ENCODE results near the gene TMEM87B.
"Not testable (repeated sequence)": the region's sequence is repeated elsewhere in the genome, so short reads cannot be mapped to it uniquely, and the experiment has no call there.

The TMEM87B gene

DNA sequence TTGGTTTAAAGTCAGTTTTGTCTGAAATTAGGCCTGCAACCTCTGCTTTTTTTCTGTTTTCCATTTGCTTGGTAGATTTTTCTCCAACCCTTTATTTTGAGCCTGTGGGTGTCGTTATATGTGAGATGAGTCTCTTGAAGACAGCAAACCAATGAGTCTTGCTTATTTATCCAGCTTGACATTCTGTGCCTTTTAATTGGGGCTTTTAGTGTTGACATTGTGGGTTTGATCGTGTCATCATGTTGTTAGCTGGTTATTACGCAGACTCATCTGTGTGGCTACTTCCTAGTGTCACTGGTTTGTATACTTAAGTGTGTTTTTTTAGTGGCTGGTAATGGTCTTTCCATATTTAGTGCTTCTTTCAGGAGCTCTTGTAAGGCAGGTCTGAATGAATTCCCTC is 18.8 kb downstream of the TMEM87B start:
- peak in 3 of 4 experiments; percentile 6 to 24 (median 11) for DNase-seq

DNA sequence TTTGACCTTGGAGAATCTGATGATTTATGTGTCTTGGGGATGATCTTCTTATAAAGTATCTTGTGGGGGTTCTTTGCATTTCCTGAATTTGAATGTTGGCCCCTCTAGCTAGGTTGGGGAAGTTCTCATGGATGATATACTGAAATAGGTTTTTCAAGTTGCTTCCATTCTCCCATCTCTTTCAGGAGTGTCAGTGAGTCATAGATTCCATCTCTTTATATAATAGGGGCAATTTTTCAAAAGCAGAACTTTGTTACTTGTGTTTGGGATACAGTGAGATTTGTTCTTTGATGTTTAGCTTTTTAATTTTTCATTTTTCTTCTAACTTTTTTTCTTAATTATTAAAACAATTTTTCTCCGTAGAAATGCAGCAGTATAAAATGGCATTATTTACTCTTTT is 19.4 kb downstream of the TMEM87B start:
- DNase-seq: peak in 2 of 4 experiments; percentile 19 to 45

DNA sequence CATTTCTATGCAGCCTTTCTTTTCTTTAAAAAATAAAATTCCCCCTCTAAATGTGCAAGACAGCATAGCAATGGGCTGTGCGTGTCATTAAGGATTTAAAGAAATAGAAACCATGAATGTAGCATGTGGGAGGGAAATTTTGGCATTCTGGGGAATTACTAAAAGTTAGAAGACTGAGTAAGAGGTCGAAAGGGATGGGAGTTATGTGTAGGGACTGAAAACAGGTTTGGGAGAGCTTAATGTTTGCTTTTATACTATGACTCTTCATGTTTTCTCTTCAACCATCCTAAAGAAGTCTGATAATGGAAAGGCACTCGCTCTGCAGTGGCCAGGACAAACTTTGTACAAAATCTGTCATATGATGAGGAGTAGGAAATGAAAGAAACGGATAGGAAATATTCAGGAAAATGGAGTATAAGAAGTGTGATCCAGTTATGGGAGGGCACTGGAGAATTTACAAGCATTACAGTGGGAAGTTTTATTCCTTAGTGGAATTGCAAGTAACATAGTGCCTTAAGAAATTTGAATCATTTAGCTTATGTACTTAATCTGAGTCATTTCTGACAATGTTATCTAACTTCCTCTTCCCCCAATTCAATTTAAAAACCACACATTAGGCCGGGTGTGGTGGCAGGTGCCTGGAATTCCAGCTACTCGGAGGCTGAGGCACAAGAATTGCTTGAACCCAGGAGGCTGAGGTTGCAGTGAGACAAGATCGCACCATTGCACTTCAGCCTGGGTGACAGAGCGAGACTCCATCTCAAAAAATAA is 20.6 kb downstream of the TMEM87B start:
- peak in 3 of 4 experiments; percentile 21 to 39 (median 31) for DNase-seq

DNA sequence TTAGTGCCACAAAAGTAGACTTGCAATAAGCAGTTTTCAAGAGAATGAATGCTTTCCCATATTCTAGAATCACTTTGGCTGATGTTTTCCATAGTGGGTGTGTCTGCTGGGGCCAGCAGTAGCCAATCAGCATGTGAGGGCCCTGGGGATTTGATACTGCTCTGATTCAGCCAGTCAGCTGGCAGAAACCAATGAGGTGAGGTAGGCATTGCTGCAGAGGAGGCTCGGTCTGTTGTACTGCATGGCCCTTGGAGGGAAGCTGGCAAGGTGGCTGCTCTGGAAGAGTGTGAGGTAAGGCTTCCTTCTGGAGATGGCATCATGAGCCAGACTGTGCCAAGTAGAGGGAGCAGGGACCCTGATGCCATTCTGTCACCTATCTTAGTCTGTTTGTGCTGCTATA is 22.7 kb downstream of the TMEM87B start:
- no peak for DNase-seq

DNA sequence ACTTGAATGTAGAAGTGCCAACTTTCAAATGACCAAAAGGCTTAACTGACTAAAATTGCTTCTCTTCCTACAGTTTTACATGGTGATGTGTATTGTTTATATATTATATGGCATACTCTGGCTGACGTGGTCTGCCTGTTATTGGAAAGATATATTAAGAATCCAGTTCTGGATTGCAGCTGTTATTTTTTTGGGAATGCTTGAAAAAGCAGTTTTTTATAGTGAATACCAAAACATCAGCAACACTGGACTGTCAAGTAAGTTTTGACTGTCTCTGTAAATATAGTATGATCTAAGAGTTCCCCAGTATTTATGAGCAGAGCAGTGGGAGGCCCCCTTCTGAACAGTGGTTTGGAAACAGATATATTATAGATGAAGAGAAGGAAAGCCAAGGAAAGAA is 26.2 kb downstream of the TMEM87B start:
- DNase-seq: no peak

GRCh38 chr2:112084689-112085374 is 29.8 kb downstream of the TMEM87B start:
- DNase-seq: peak in 2 of 4 experiments; percentile 6 to 32

DNA sequence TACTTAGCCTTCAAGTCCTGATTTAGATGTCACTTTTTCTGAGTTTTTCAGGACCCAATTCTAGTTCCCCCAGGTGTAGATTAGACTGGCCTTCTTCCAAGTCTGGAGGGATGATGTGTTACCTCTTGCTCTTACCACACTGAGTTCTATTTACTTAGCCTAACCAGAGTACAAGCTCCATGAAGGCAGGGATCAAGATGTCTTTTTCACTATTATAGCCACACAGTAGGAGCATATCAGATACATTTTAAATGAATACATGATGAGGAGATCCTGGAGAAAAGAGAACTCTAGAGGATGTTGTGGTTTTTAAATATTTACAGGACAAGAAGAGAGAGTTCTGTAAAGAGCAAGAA is 30.3 kb downstream of the TMEM87B start:
- DNase-seq: no peak

GRCh38 chr2:112085916-112086669 is 31.0 kb downstream of the TMEM87B start:
- no peak for DNase-seq

DNA sequence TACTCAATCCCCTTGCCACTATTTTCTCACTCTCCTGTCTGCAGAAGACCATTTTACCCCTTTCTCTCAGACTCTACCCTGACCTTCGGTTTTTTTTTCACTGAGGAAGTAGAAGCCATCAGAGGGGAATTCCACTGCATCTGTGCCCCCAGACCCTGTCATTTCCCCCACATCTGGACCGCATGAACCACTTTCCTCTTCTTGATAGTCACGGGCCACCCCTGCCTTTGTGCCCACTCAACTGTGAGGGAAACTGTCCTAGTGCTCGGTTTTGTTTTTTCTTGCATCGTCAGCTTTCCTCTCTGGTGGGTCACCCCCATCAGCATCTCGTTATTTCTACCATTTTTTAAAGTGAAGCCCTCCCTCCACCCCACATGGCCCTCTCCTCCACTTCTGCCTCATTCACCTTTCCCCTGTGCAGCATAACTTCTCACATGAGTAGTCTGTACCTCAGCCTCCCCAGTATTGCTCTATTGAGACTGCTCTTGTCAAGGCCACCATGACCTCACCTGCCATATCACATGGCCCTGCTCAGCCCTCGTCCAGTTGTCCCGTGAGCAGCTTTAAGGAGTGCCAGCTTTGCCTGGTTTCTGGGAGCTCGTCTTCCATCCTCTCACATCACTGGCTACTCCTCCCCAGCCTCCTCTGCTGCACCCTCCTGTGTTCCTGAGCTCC is 32.4 kb downstream of the TMEM87B start:
- DNase-seq: no peak

DNA sequence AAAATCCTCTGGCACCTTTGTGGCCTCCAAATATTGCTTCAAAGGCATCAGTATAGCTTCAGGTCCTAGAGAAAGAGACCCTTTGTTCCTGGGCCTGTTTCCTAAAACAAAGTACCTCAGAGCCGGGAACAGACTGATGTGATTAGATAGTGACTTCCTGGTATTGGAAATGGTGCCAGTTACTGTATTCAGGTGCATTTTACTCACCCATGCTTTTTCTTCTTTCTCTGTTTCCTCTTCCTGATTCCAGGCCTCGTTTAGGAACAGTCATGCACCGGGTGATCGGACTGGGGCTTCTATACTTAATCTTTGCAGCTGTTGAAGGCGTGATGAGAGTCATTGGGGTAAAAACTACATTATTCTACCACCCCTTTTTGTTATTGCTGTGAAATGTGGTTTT is 34.3 kb downstream of the TMEM87B start:
- no peak for DNase-seq

DNA sequence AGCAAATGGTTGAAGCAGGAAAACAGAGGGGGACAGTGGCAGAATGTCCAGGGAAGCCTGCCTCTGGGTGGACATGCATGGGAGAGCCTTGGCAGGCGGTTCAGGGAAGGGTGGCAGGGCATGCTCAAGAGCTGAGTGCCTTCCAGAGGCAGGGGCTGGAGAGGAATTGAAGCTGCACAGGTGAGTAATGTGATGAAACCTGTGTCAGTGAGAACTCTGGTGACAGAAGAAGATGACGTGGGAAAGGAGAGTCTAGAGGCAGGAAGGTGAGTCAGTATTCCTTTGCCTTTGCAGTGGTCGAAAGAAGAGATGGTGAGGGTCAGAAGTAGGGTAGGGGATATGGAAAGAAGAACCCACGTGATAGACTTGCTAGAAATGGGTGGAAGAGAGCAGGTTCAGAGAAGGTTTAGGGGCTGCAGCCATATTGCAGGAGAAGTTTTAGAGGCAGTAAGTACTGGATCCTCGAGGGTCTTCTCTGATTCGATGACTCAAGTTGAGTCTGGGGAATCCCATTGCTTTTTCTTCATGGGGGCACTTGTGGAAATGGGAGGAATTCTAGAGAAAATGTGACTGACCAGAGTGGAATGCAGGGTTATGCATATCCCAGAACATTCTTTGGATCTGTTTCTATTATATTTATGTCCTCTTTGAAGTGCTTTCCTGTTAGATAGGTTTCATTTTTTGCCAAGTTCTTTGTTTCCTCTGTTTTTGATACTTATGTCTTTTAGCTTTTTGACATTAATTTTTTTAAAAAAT is 37.4 kb downstream of the TMEM87B start:
- no peak for DNase-seq

DNA sequence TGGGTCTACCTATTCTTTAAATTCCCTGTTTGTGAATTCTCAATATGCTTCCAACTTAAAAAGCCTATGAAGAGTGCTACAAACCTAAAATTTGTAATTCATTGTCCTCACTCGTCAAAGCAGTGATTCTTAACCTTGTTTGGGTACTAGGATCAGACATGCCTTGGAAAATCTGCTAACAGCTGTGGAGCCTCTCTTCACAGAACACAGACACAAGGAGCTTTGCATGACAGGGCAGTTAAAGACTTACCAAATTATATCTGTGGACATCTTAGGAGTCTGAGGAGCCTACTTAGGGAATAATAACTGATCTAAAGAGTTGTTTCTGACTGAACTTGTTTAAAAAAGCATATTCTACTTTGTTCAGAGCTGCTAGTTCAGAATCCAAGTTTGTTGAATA is 38.1 kb downstream of the TMEM87B start:
- DNase-seq: no peak

DNA sequence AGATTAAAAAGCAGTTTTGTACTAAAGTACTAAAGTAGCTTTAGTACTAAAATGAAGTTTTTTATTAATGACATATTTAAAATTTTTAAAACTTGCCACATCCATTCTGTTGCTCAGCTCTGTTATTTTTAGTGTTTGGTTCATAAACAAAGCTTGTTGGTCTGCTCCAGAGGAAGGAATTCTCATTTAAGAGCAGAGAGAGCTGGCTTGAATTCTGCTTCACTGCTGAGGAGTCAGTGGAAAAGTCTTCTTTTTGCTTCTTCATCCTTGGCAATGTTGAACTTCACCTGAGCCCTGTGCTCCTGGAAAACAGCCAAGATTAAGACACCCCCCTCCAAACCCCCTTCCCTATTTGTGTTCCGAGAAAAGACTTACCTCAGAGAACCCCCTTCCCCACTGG is 40.6 kb downstream of the TMEM87B start:
- no peak for DNase-seq

- DNase-seq: no peak
Observed at GRCh38 chr2:112096098-112096497, 41.0 kb downstream of the TMEM87B start.

- no peak for DNase-seq
Observed at GRCh38 chr2:112108178-112108832, 53.2 kb downstream of the TMEM87B start.

GRCh38 chr2:112109278-112109677 is 54.2 kb downstream of the TMEM87B start:
- no peak for DNase-seq

GRCh38 chr2:112110966-112111365 is 55.9 kb downstream of the TMEM87B start:
- DNase-seq: no peak

- not testable (repeated sequence) for DNase-seq
Observed at GRCh38 chr2:112113354-112113753, 58.3 kb downstream of the TMEM87B start.

- no peak for DNase-seq
Observed at GRCh38 chr2:112118148-112118547, 63.1 kb downstream of the TMEM87B start.

- peak; percentile 51 to 68 (median 62) for DNase-seq
Observed at GRCh38 chr2:112121682-112122254, 66.7 kb downstream of the TMEM87B start.

DNA sequence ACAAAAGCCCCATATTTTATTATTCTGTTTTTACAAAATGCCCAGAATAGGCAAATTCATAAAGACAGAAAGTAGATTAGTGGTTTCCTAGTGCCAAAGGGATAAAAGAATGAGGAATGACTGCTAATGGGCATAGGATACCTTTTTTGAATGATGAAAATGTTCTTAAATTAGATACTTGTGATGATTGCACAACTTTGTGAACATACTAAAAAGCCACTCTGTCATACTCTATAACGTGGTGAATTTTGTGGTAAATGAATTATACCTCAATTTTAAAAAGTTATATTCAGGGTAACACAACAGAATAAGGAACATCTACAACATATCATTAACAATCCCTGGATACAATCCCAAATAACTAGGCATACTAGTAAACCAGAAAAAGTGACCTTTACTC is 74.0 kb downstream of the TMEM87B start:
- no peak for DNase-seq
